Gastrocnemius medialis (tissue), 4 donors: ENCODE data around the gene BICDL2. TPM values are rescaled to one million over a fixed set of nuclear protein-coding genes. Genes with fewer than 3 reads are reported as not detected.
"Not testable (repeated sequence)": the region's sequence is repeated elsewhere in the genome, so short reads cannot be mapped to it uniquely, and the experiment has no call there.

Experiments
- ATAC-seq, 2 donors: fragments of 150-250 bp; one replicate each; pipeline ENCODE4 v1.9.1; 2016
- DNase-seq, 2 donors: peaks; one replicate each; pipeline ENCODE4 v3.0.0-alpha.2; 2019
- H3K27ac ChIP-seq, 4 donors: fragments of 200-600 bp; sonication (generic); 1 replicate in 1 of 4; 2 replicates in 3 of 4; pipeline ENCODE4 v1.5.1; 2016 to 2018; ENCODE audit warnings: mild to moderate bottlenecking in 2 of 4, moderate library complexity in 1 of 4
- H3K27me3 ChIP-seq, 3 donors: fragments of 200-600 bp; sonication (generic) in 2 of 3; 1 replicate in 1 of 3; 2 replicates in 2 of 3; pipeline versions ENCODE4 v1.5.1 to v1.6.0; 2016 to 2019; ENCODE audit warnings: mild to moderate bottlenecking in 1 of 3, moderate library complexity in 1 of 3
- H3K36me3 ChIP-seq, 2 donors: fragments of 200-600 bp; sonication (generic) in 1 of 2; one replicate each; pipeline ENCODE4 v1.5.1; 2017 to 2018
- H3K4me1 ChIP-seq, 2 donors: fragments of 200-600 bp; sonication (generic) in 1 of 2; one replicate each; pipeline ENCODE4 v1.5.1; 2016 to 2017; ENCODE audit warnings: mild to moderate bottlenecking in 2 of 2
- H3K4me3 ChIP-seq, 4 donors: fragments of 200-600 bp; sonication (generic) in 3 of 4; 1 replicate in 1 of 4; 2 replicates in 3 of 4; pipeline ENCODE4 v1.5.1; 2016 to 2019; ENCODE audit warnings: mild to moderate bottlenecking in 2 of 4
- H3K9me3 ChIP-seq, 3 donors: fragments of 200-600 bp; sonication (generic) in 2 of 3; 1 replicate in 1 of 3; 2 replicates in 2 of 3; pipeline ENCODE4 v1.5.1; 2016 to 2019
- CTCF ChIP-seq, 5 experiments: fragments of 450-650 bp in 3 of 5; fragments of 200-600 bp in 2 of 5; sonication (generic) in 2 of 5; IDR thresholded peaks in 4 of 5; conservative IDR thresholded peaks in 1 of 5; 1 replicate in 4 of 5; 2 replicates in 1 of 5; pipeline ENCODE4 v1.5.1; 2016 to 2019; ENCODE audit warnings: antibody characterized with exemption in 5 of 5, mild to moderate bottlenecking in 3 of 5, moderate library complexity in 3 of 5
- POLR2A ChIP-seq, 2 donors: fragments of 450-650 bp; IDR thresholded peaks; one replicate each; pipeline ENCODE4 v1.6.1; 2017; ENCODE audit warnings: antibody characterized with exemption in 2 of 2, mild to moderate bottlenecking in 2 of 2, moderate library complexity in 2 of 2
- in situ Hi-C, 4 donors: fragments of 200-750 bp; cut with MboI; loops; one replicate each; pipeline versions ENCODE4 v1.15.0 to v1.8.0; 2017; ENCODE audit warnings: low sequenced_read_pairs in 4 of 4
- intact Hi-C: fragments of 100-400 bp; cut with DNase I; formaldehyde crosslinking; loops from one replicate; pipeline ENCODE4 v1.15.1; 2023; ENCODE audit warnings: low total_unique reads
- total RNA-seq, 4 donors: library from RNA; depleted of rRNA; stranded (reverse); fragments of >200 nt; gene quantifications; one replicate each; pipeline versions ENCODE4 v1.1.0 to v1.2.3, GENCODE V29; 2016

BICDL2 gene
- total RNA-seq, 4 donors from 2014 or later = 0.32 TPM; not detected in 3

DNA sequence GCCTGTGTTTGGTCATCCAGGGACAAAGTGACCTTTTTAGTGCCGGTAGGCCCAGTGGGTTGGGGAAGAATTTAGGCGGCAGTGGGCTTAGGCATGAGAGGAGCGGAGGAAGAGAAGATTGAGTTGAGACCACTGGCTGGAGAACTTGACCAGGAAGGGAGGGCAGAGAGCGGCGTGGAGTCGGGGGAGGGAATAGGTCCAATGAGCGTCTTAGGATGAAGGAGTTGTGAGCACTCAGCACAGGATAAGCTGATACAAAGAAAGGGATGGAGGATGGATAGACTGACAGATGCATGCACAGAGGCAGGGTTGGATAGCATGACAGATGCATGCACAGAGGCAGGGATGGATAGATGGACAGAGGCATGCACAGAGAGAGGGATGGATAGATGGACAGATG lies 36.7 kb upstream of the BICDL2 start:
- no peaks in the 10 kb centered on the region for H3K27me3 ChIP-seq
- H3K4me1 ChIP-seq = no peaks in the 10 kb centered on the region
- H3K27ac ChIP-seq = no peak overlapping the region
- no peaks in the 10 kb centered on the region for H3K36me3 ChIP-seq
- no peak for DNase-seq
- no peaks in the 10 kb centered on the region for H3K9me3 ChIP-seq
- no peak for ATAC-seq
- intact Hi-C loops = no loop called here
- in situ Hi-C loops = no loop called here
- no peak for TF ChIP-seq POLR2A (IDR thresholded peaks at IDR 0.05)
- no peak for TF ChIP-seq CTCF (IDR thresholded peaks at IDR 0.05 in 4 of 5, conservative IDR thresholded peaks at IDR 0.05 in 1 of 5)
- no peak overlapping the region for H3K4me3 ChIP-seq

DNA sequence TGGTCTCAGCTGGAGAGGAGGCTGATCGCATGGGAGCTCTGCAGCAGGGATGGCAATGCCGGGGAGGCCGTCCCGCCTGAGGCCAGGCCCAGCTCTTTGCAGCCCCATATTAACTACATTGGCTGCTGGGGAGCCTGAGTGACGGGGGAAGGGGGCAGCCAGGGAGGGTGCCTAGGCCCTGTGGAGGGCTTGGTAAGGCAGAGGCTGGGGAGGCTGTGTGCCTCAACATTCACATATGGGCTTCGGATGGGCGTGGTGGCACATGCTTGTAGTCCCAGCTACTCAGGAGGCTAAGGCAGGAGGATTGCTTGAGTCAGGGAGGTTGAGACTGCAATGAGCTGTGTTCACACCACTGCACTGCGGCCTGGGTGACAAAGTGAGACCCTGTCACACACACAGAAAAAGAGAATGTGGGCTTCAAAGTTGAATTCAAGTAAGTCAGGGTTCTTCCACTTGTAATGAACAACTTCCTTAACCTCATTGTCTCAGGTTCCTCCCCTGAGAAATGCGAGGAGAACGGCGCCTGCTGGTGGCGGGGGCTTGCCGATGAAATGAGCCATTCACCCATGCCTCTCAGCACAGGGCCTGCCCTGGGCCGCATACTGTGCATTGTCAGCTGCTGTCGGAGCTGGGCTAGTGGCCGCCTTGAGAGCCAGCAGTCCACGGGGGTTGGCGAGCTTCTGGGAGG lies 36.0 kb upstream of the BICDL2 start:
- H3K9me3 ChIP-seq, H3K36me3 ChIP-seq, ATAC-seq, H3K27me3 ChIP-seq, H3K4me1 ChIP-seq, in situ Hi-C loops, intact Hi-C loops, H3K27ac ChIP-seq, H3K4me3 ChIP-seq, DNase-seq: not testable (repeated sequence)
- peak in 1 of 5 experiments; percentile 11 for TF ChIP-seq CTCF (IDR thresholded peaks at IDR 0.05 in 4 of 5, conservative IDR thresholded peaks at IDR 0.05 in 1 of 5)

GRCh38 chr16:3072148-3072547 lies 35.4 kb upstream of the BICDL2 start:
- H3K4me1 ChIP-seq, H3K27ac ChIP-seq, ATAC-seq, H3K27me3 ChIP-seq, H3K36me3 ChIP-seq, DNase-seq, in situ Hi-C loops, H3K4me3 ChIP-seq, H3K9me3 ChIP-seq, intact Hi-C loops: not testable (repeated sequence)

DNA sequence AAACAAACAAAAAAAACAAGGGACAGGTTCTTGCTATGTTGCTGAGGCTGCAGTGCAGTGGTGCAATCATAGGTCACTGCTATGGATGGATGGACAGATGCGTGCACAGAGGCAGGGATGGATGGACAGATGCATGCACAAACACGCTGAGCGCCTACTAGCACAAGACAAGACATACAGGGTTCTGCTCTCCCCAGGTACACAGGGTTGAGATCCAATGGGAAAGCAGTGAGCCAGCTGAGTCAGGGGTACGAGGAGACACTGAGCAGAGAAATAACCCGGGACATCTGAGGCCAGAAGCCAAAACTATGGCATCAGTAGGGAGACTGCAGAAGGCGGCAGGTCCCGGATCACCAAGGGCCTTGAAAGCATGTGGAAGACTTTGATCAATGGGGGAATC lies 34.9 kb upstream of the BICDL2 start:
- Histone ChIP-seq H3K36me3 (no peaks in the 10 kb centered on the region), H3K27me3 (no peaks in the 10 kb centered on the region), H3K27ac (no peak overlapping the region), H3K4me1 (peaks cover 0 to under 1% of the 10 kb centered on the region in 2 donors), H3K9me3 (no peaks in the 10 kb centered on the region), H3K4me3 (no peak overlapping the region)
- ATAC-seq (no peak), DNase-seq (no peak)
- intact Hi-C loops = no loop called here
- in situ Hi-C loops = no loop called here
- TF ChIP-seq POLR2A (IDR thresholded peaks at IDR 0.05) (no peak), CTCF (IDR thresholded peaks at IDR 0.05 in 4 of 5, conservative IDR thresholded peaks at IDR 0.05 in 1 of 5) (no peak)

- DNase-seq (no peak), ATAC-seq (no peak)
- H3K9me3 ChIP-seq = no peaks in the 10 kb centered on the region
- no peaks in the 10 kb centered on the region for H3K36me3 ChIP-seq
- H3K27me3 ChIP-seq = no peaks in the 10 kb centered on the region
- no peak overlapping the region for H3K27ac ChIP-seq
- H3K4me3 ChIP-seq = no peak overlapping the region
- peaks cover 3 to 6% of the 10 kb centered on the region in 2 donors for H3K4me1 ChIP-seq
- intact Hi-C loops = no loop called here
- no peak for TF ChIP-seq CTCF (IDR thresholded peaks at IDR 0.05 in 4 of 5, conservative IDR thresholded peaks at IDR 0.05 in 1 of 5)
- TF ChIP-seq POLR2A (IDR thresholded peaks at IDR 0.05) = no peak
- in situ Hi-C loops = no loop called here
These were observed 33.9 kb upstream of the BICDL2 start for GRCh38 chr16:3070608-3071111.

DNA sequence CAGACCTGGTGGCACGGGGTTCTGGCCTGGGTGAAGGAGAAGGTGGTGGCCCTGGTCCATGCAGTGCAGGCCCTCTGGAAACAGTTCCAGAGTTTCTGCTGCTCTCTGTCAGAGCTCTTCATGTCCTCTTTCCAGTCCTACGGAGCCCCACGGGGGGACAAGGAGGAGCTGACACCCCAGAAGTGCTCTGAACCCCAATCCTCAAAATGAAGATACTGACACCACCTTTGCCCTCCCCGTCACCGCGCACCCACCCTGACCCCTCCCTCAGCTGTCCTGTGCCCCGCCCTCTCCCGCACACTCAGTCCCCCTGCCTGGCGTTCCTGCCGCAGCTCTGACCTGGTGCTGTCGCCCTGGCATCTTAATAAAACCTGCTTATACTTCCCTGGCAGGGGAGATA lies 32.4 kb upstream of the BICDL2 start:
- DNase-seq, H3K9me3 ChIP-seq, ATAC-seq, H3K36me3 ChIP-seq, H3K27ac ChIP-seq, intact Hi-C loops, H3K4me3 ChIP-seq, H3K27me3 ChIP-seq: not testable (repeated sequence)
- in situ Hi-C loops = loop anchor here in 2 of 4 donors (10.0 kb wide), 2 partner anchors 56 to 96 kb away; no protein-coding TSS in a partner anchor
- H3K4me1 ChIP-seq = peaks cover 16 to 17% of the 10 kb centered on the region in 2 donors
